ENCODE measurements around the gene ADGRA1. TPM values are rescaled to one million over a fixed set of nuclear protein-coding genes. Genes with fewer than 3 reads are reported as not detected.

The ADGRA1 gene
- total RNA-seq, 1 experiment from 2014 or later, result not detected

DNA sequence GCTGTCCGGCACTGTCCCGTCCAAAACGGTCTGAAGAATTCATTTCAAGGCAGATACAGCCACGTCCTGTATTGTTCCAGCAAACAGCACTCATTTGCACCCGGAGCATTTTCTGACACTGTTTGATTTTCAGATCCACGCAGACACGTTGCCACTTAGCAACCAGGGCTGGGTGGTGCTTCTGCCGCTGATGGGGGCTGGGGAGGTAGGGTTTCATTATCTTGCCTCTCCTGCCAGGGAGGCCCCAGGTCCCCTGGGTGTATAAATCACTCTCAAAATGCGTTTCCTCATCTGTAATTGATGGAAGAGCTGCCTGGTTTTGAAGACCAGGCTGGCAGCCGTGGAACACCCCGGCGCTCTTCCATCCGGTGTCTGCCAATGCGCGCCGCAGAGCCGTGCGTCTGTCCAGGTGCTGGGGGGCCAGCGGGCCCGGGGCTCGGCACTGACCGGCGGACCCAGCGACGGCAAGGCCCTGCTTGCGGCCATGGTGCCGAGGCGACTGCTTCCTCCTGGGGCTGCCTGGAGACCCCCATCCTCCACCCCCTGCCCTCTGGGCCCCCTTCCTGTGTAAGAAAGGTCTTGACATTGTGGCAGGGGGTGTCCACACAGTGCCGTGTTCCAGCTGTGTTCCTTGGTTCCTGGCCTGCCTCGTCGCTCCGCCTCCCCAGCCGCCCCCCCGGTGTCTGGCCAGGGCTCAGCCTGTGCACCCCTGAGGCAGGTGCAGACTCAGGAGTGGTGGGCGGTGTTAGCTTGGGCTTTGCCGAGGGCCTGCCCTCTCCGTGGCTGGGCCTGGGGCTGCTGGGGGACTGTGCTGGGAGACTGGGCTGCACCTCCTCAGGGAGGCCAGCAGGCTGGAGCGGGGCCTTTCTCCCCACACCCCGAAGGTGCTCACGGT is 16.6 kb downstream of the ADGRA1 start:
- H2AFZ ChIP-seq (ENCODE audit: low read length), result no peak overlapping the region
- DNase-seq (no peak), ATAC-seq (no peak)
- no peaks in the 10 kb centered on the region for H3K36me3 ChIP-seq (ENCODE audit: low read depth, low read length)
- CTCF ChIA-PET, result no interaction called here
- no peak overlapping the region for H3K9ac ChIP-seq (ENCODE audit: low read length)
- no peaks in the 10 kb centered on the region for H3K27me3 ChIP-seq (ENCODE audit: low read length)
- no peaks in the 10 kb centered on the region for H3K9me3 ChIP-seq (ENCODE audit: low read length)
- no TSS peak for BruUV-seq (replicated peaks)
- POLR2A ChIA-PET (ENCODE audit: unreplicated experiment), result no interaction called here
- no peaks in the 10 kb centered on the region for H3K9me2 ChIP-seq (replicated peaks; ENCODE audit: low read length)
- no peak overlapping the region for H3K4me2 ChIP-seq (ENCODE audit: low read length)
- no peak overlapping the region for H3K4me3 ChIP-seq (ENCODE audit: low read length)
- intact Hi-C loops (cut with micrococcal nuclease), result no loop called here
- TF ChIP-seq EZH2 (IDR thresholded peaks at IDR 0.05; ENCODE audit: low read length, unreplicated experiment), result no peak
- TF ChIP-seq, protein P1, sequence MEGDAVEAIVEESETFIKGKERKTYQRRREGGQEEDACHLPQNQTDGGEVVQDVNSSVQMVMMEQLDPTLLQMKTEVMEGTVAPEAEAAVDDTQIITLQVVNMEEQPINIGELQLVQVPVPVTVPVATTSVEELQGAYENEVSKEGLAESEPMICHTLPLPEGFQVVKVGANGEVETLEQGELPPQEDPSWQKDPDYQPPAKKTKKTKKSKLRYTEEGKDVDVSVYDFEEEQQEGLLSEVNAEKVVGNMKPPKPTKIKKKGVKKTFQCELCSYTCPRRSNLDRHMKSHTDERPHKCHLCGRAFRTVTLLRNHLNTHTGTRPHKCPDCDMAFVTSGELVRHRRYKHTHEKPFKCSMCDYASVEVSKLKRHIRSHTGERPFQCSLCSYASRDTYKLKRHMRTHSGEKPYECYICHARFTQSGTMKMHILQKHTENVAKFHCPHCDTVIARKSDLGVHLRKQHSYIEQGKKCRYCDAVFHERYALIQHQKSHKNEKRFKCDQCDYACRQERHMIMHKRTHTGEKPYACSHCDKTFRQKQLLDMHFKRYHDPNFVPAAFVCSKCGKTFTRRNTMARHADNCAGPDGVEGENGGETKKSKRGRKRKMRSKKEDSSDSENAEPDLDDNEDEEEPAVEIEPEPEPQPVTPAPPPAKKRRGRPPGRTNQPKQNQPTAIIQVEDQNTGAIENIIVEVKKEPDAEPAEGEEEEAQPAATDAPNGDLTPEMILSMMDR (conservative IDR thresholded peaks at IDR 0.05; ENCODE audit: low read depth, low read length), result no peak
- TF ChIP-seq EZH2phosphoT487 (IDR thresholded peaks at IDR 0.05; ENCODE audit: borderline replicate concordance, low read length), result no peak
- no peaks in the 10 kb centered on the region for H3F3A ChIP-seq (ENCODE audit: low read length, unreplicated experiment)
- H3K4me1 ChIP-seq (ENCODE audit: insufficient read depth, low read length), result no peaks in the 10 kb centered on the region
- H4K20me1 ChIP-seq (ENCODE audit: low read length), result no peaks in the 10 kb centered on the region
- H3K27ac ChIP-seq (ENCODE audit: low read length), result no peak overlapping the region
- no peaks in the 10 kb centered on the region for H3K79me2 ChIP-seq (ENCODE audit: low read length)

DNA sequence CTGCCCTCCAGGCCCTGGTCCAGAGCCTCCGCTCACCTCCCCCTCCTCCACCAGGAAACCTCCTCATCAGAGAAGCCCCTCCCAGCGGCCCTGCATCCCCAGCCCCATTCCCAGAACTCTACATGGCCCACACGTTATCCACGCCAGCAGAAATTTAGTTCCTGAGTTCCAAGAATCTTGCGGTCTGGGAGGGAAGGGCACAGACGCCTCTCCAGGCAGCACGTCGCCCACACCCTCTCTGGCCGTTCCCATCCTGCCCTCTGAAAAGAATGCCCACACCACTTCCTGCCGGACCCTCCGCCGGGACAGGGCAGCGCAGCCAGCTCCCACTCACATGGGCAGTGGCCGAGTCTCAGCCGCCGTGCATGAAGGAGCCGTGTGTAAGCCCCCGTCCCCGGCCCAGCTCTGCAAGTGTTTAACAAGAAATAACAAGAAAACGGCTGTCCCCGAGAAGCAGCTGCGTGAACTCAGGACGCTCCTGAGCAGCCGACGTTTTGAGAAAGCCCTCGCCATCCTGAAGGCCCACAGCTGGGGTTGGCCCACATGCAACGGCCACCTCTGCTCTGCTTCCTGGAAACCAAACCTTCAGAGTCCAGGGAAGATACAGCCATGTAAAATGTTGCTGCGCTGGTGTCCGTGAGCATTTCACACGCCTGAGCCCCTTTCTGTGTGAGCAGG is 17.4 kb downstream of the ADGRA1 start:
- CTCF ChIA-PET, result no interaction called here

More for the DNA sequence above, 17.4 kb downstream of the ADGRA1 start:
- Histone ChIP-seq H3K4me3 (ENCODE audit: low read length) (no peak overlapping the region), H3K9me2 (replicated peaks; ENCODE audit: low read length) (no peaks in the 10 kb centered on the region), H3K36me3 (ENCODE audit: low read depth, low read length) (no peaks in the 10 kb centered on the region), H3K27ac (ENCODE audit: low read length) (no peak overlapping the region), H3K9ac (ENCODE audit: low read length) (no peak overlapping the region), H3K4me2 (ENCODE audit: low read length) (no peak overlapping the region), H3K9me3 (ENCODE audit: low read length) (no peaks in the 10 kb centered on the region), H3K4me1 (ENCODE audit: insufficient read depth, low read length) (peaks cover 7% of the 10 kb centered on the region; the same call in 1 of the 2 replicates), H3F3A (ENCODE audit: low read length, unreplicated experiment) (no peaks in the 10 kb centered on the region), H3K27me3 (ENCODE audit: low read length) (no peaks in the 10 kb centered on the region), H2AFZ (ENCODE audit: low read length) (no peak overlapping the region), H4K20me1 (ENCODE audit: low read length) (no peaks in the 10 kb centered on the region), H3K79me2 (ENCODE audit: low read length) (no peaks in the 10 kb centered on the region)
- TF ChIP-seq EZH2 (IDR thresholded peaks at IDR 0.05; ENCODE audit: low read length, unreplicated experiment) (no peak), EZH2phosphoT487 (IDR thresholded peaks at IDR 0.05; ENCODE audit: borderline replicate concordance, low read length) (no peak)
- TF ChIP-seq, protein P1 (conservative IDR thresholded peaks at IDR 0.05; ENCODE audit: low read depth, low read length), result no peak
- BruUV-seq (replicated peaks), result no TSS peak
- ATAC-seq (no peak), DNase-seq (no peak)
- POLR2A ChIA-PET (ENCODE audit: unreplicated experiment), result no interaction called here
- intact Hi-C loops (cut with micrococcal nuclease), result no loop called here

Measured in PC-3 (cell line).